Adrenal gland (tissue), 12 donors: ENCODE results near the gene GPR62. TPM values are rescaled to one million over a fixed set of nuclear protein-coding genes. Genes with fewer than 3 reads are reported as not detected.

Source experiments
- DNase-seq, 7 donors: peaks; one replicate each; pipeline ENCODE4 v3.0.0-alpha.2; 2019 to 2020
- H3K27ac ChIP-seq, 5 donors: fragments of 200-600 bp; sonication (generic) in 4 of 5; 1 replicate in 3 of 5; 2 replicates in 2 of 5; pipeline versions ENCODE4 v1.5.1 to v1.8.0; 2016 to 2020; ENCODE audit warnings: mild to moderate bottlenecking in 1 of 5
- H3K27me3 ChIP-seq: fragments of 200-600 bp; 2 replicates; pipeline ENCODE4 v1.8.0; 2021
- H3K36me3 ChIP-seq, 2 donors: fragments of 200-600 bp; replicated peaks in 1 of 2; 1 replicate in 1 of 2; 2 replicates in 1 of 2; pipeline versions ENCODE4 v1.5.1 to v1.8.0; 2018 to 2022
- H3K4me1 ChIP-seq, 2 donors: fragments of 200-600 bp; replicated peaks in 1 of 2; 1 replicate in 1 of 2; 2 replicates in 1 of 2; pipeline versions ENCODE4 v1.5.1 to v1.8.0; 2018 to 2021
- H3K4me3 ChIP-seq, 4 donors: fragments of 200-600 bp; sonication (generic) in 3 of 4; one replicate each; pipeline ENCODE4 v1.5.1; 2016 to 2018
- H3K9me3 ChIP-seq, 3 donors: fragments of 200-600 bp; sonication (generic) in 1 of 3; replicated peaks in 1 of 3; 1 replicate in 2 of 3; 2 replicates in 1 of 3; pipeline versions ENCODE4 v1.5.1 to v1.8.0; 2016 to 2021
- CTCF ChIP-seq, 6 experiments: fragments of 450-650 bp in 4 of 6; fragments of 200-600 bp in 2 of 6; sonication (generic) in 1 of 6; IDR thresholded peaks; 1 replicate in 5 of 6; 2 replicates in 1 of 6; pipeline versions ENCODE4 v1.5.1 to v1.8.0; 2016 to 2021; ENCODE audit warnings: antibody characterized with exemption in 6 of 6, mild to moderate bottlenecking in 2 of 6, moderate library complexity in 1 of 6
- POLR2A ChIP-seq, 2 donors: fragments of 450-650 bp; IDR thresholded peaks; one replicate each; pipeline ENCODE4 v1.6.1; 2017; ENCODE audit warnings: antibody characterized with exemption in 2 of 2, mild to moderate bottlenecking in 2 of 2, moderate library complexity in 1 of 2
- WGBS, 4 donors: extraction: QIAGEN DNeasy Blood & Tissue Kit in 2 of 4; methylation state at CpG; one replicate each; pipeline versions ENCODE4 v1.1.5 to v1.1.7; 2013 to 2017; 5-methylcytosine and 5-hydroxymethylcytosine counted together
- intact Hi-C, 2 donors: fragments of 100-400 bp; cut with DNase I; formaldehyde crosslinking; loops; one replicate each; pipeline versions ENCODE4 v1.14.1 to v1.15.0; 2022 to 2023
- polyA plus RNA-seq, 3 donors: library from polyadenylated mRNA; stranded (reverse); fragments of 200-250 nt in 2 of 3; fragments of 350-450 nt in 1 of 3; fragmentation: Illumina TruSeq in 1 of 3; extraction: RNeasy Lipid Tissue Mini Kit (QIAGEN cat#74804) in 1 of 3; gene quantifications; one replicate each; pipeline ENCODE4 v1.2.3, GENCODE V29; 2013 to 2014
- total RNA-seq, 9 donors: library from RNA; depleted of rRNA in 4 of 9; stranded (reverse); fragments of >200 nt in 4 of 9; fragments of 120-200 nt in 1 of 9; fragmentation: NEBNext Ultra II Directional in 1 of 9; extraction: Animal tissue kit (Norgen Biotek cat#: 25700) in 1 of 9; gene quantifications; one replicate each; pipeline versions ENCODE4 v1.1.0 to v1.2.4, GENCODE V29; 2013 to 2023
- donor health status: healthy with polysubstance abuse.
- donor health status: Bipolar disorder and iron deficiency.
- donor health status: DM: yes; HTN: yes; CAD: no.
- donor health status: DM: no; HTN: no; CAD: no.
- donor health status: DM: no; HTN: no; CAD: no.
- donor health status: DM: yes; HTN: yes; CAD: no.

Gene GPR62
- total and polyA plus RNA-seq, 12 donors: 0.13 to 0.83 (median 0.35) TPM; not detected in 2

GRCh38 chr3:51974963-51975851 lies 20.0 kb downstream of the GPR62 start, which contains the start of gene ABHD14A:
Gene ABHD14A (plus strand): TSS chr3:51975064. CDS start chr3:51975136, 72 bp downstream.
- Histone ChIP-seq H3K4me1 (peaks cover 24 to 50% of the 10 kb centered on the region in 2 donors), H3K9me3 (no peaks in the 10 kb centered on the region), H3K4me3 (peak within 1 kb of the TSS in 3 of 4 donors; percentile 20 to 53 (median 49)), H3K27me3 (no peaks in the 10 kb centered on the region), H3K36me3 (no peaks in the 10 kb centered on the region), H3K27ac (peak within 1 kb of the TSS; percentile 93 to 100 (median 99))
- DNase-seq: peak; percentile 68 to 79 (median 77)
- WGBS, 4 donors: 0 to 1% (median 0%) methylated on average over 25 to 63 of the region's 63 CpGs
- TF ChIP-seq POLR2A (IDR thresholded peaks at IDR 0.05): peak; percentile 58 to 80
- no peak for TF ChIP-seq CTCF (IDR thresholded peaks at IDR 0.05)
- intact Hi-C loops: no loop called here

GRCh38 chr3:51975852-51976549 lies 20.8 kb downstream of the GPR62 start:
- intact Hi-C loops: no loop called here
- TF ChIP-seq CTCF (IDR thresholded peaks at IDR 0.05): no peak
- TF ChIP-seq POLR2A (IDR thresholded peaks at IDR 0.05): no peak
- peak; percentile 76 to 94 (median 81) for DNase-seq
- peak overlapping the region in 3 of 5 donors; percentile 17 to 99 (median 93) for H3K27ac ChIP-seq
- no peaks in the 10 kb centered on the region for H3K36me3 ChIP-seq
- H3K9me3 ChIP-seq: no peaks in the 10 kb centered on the region
- H3K4me1 ChIP-seq: peaks cover 16 to 42% of the 10 kb centered on the region in 2 donors
- peak overlapping the region in 1 of 4 donors; percentile 53 for H3K4me3 ChIP-seq
- no peaks in the 10 kb centered on the region for H3K27me3 ChIP-seq
- 33 to 35% (median 34%) methylated on average over 44 to 46 of the region's 46 CpGs for WGBS, 4 donors

GRCh38 chr3:51977446-51978142 lies 22.4 kb downstream of the GPR62 start:
- Histone ChIP-seq H3K9me3 (no peaks in the 10 kb centered on the region), H3K36me3 (no peaks in the 10 kb centered on the region), H3K27me3 (no peaks in the 10 kb centered on the region), H3K4me3 (no peak overlapping the region), H3K27ac (peak overlapping the region in 1 of 5 donors; percentile 99), H3K4me1 (peaks cover 23 to 39% of the 10 kb centered on the region in 2 donors)
- TF ChIP-seq POLR2A (IDR thresholded peaks at IDR 0.05) (no peak), CTCF (IDR thresholded peaks at IDR 0.05) (no peak)
- WGBS, 4 donors: 84 to 94% (median 90%) methylated on average over 3 to 9 of the region's 9 CpGs
- DNase-seq: no peak
- intact Hi-C loops: no loop called here

GRCh38 chr3:51978143-51978502 lies 22.9 kb downstream of the GPR62 start:
- no peaks in the 10 kb centered on the region for H3K9me3 ChIP-seq
- no peaks in the 10 kb centered on the region for H3K27me3 ChIP-seq
- WGBS, 4 donors: 73 to 100% (median 81%) methylated on average over 1 to 4 of the region's 4 CpGs
- no peak for DNase-seq
- H3K27ac ChIP-seq: no peak overlapping the region
- H3K4me1 ChIP-seq: peaks cover 25 to 35% of the 10 kb centered on the region in 2 donors
- TF ChIP-seq POLR2A (IDR thresholded peaks at IDR 0.05) (no peak), CTCF (IDR thresholded peaks at IDR 0.05) (no peak)
- H3K36me3 ChIP-seq: no peaks in the 10 kb centered on the region
- H3K4me3 ChIP-seq: no peak overlapping the region
- intact Hi-C loops: no loop called here
